Measurements from ENCODE around the gene FCAMR. TPM values are rescaled to one million over a fixed set of nuclear protein-coding genes. Genes with fewer than 3 reads are reported as not detected.

The FCAMR gene
- total and polyA plus RNA-seq, 2 donors (not counting 1 experiment from before 2014, with no cell fraction given), result not detected

GRCh38 chr1:206960676-206961386 is 9.4 kb downstream of the FCAMR start:
- TF ChIP-seq EZH2 (IDR thresholded peaks at IDR 0.05; ENCODE audit: low read length, missing control alignments) (no peak), CTCF (conservative IDR thresholded peaks at IDR 0.05 in 1 of 2, IDR thresholded peaks at IDR 0.05 in 1 of 2; ENCODE audit: low read depth in 1 of 2, low read length in 2 of 2) (no peak)
- no peaks in the 10 kb centered on the region for H3K36me3 ChIP-seq (ENCODE audit: control insufficient read depth, insufficient read depth, low read length)
- no peaks in the 10 kb centered on the region for H4K20me1 ChIP-seq (ENCODE audit: control insufficient read depth, extremely low read depth, insufficient read depth, low read length)
- H2AFZ ChIP-seq (ENCODE audit: low read length), result no peak overlapping the region
- H3K4me1 ChIP-seq (ENCODE audit: control insufficient read depth, extremely low read depth, insufficient read depth, low read length), result no peaks in the 10 kb centered on the region
- no peak overlapping the region for H3K9ac ChIP-seq (ENCODE audit: insufficient read depth, low read length)
- no peak for DNase-seq (ENCODE audit: low read depth in 2 of 2)
- no peaks in the 10 kb centered on the region for H3K27me3 ChIP-seq (ENCODE audit: control insufficient read depth, insufficient read depth, low read length)
- no peaks in the 10 kb centered on the region for H3K79me2 ChIP-seq (ENCODE audit: control insufficient read depth, insufficient read depth, low read length)
- no peak overlapping the region for H3K4me3 ChIP-seq (replicated peaks in 1 of 4; ENCODE audit: control extremely low read depth in 1 of 4, insufficient read depth in 1 of 4, low read depth in 3 of 4, low read length in 4 of 4)
- H3K4me2 ChIP-seq (ENCODE audit: extremely low read depth, insufficient read depth, low read length), result no peak overlapping the region
- H3K9me3 ChIP-seq (ENCODE audit: control insufficient read depth, insufficient read depth, low read depth, low read length), result no peaks in the 10 kb centered on the region
- no peak overlapping the region for H3K27ac ChIP-seq (ENCODE audit: insufficient read depth, low read length)

- TF ChIP-seq EZH2 (IDR thresholded peaks at IDR 0.05; ENCODE audit: low read length, missing control alignments), result no peak
- TF ChIP-seq CTCF (conservative IDR thresholded peaks at IDR 0.05 in 1 of 2, IDR thresholded peaks at IDR 0.05 in 1 of 2; ENCODE audit: low read depth in 1 of 2, low read length in 2 of 2), result no peak
- H3K4me1 ChIP-seq (ENCODE audit: control insufficient read depth, extremely low read depth, insufficient read depth, low read length), result no peaks in the 10 kb centered on the region
- H3K9me3 ChIP-seq (ENCODE audit: control insufficient read depth, insufficient read depth, low read depth, low read length), result no peaks in the 10 kb centered on the region
- H3K79me2 ChIP-seq (ENCODE audit: control insufficient read depth, insufficient read depth, low read length), result no peaks in the 10 kb centered on the region
- DNase-seq (ENCODE audit: low read depth in 2 of 2), result no peak
- no peak overlapping the region for H2AFZ ChIP-seq (ENCODE audit: low read length)
- peaks cover 2% of the 10 kb centered on the region for H3K27me3 ChIP-seq (ENCODE audit: control insufficient read depth, insufficient read depth, low read length)
- H3K36me3 ChIP-seq (ENCODE audit: control insufficient read depth, insufficient read depth, low read length), result no peaks in the 10 kb centered on the region
- H3K4me2 ChIP-seq (ENCODE audit: extremely low read depth, insufficient read depth, low read length), result no peak overlapping the region
- H3K4me3 ChIP-seq (replicated peaks in 1 of 4; ENCODE audit: control extremely low read depth in 1 of 4, insufficient read depth in 1 of 4, low read depth in 3 of 4, low read length in 4 of 4), result no peak overlapping the region
- no peaks in the 10 kb centered on the region for H4K20me1 ChIP-seq (ENCODE audit: control insufficient read depth, extremely low read depth, insufficient read depth, low read length)
- H3K9ac ChIP-seq (ENCODE audit: insufficient read depth, low read length), result no peak overlapping the region
- no peak overlapping the region for H3K27ac ChIP-seq (ENCODE audit: insufficient read depth, low read length)
Measured at GRCh38 chr1:206958144-206958543, 12.1 kb downstream of the FCAMR start.

DNA sequence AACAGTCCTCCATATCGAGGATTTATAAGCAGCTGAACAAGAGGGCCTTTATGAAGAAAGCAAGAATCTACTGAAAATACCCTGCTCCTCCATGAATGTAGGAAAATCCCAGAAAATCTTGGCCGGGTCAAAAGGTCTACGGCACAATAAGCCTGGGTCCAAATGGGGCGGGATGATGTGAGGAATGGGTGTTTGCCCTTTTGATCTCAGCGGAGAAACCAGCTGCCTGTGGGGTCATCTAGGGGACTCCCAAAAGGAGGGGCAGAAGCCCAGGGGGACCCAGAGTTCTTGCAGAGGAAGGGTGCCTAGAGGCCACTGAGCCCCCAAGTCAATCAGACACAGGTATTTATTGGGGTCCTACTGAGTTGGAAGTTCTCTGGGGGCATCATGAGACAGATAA is 12.6 kb downstream of the FCAMR start:
- Histone ChIP-seq H3K27ac (ENCODE audit: insufficient read depth, low read length) (no peak overlapping the region), H3K9me3 (ENCODE audit: control insufficient read depth, insufficient read depth, low read depth, low read length) (no peaks in the 10 kb centered on the region), H3K9ac (ENCODE audit: insufficient read depth, low read length) (no peak overlapping the region), H3K4me2 (ENCODE audit: extremely low read depth, insufficient read depth, low read length) (no peak overlapping the region), H3K4me1 (ENCODE audit: control insufficient read depth, extremely low read depth, insufficient read depth, low read length) (no peaks in the 10 kb centered on the region), H3K79me2 (ENCODE audit: control insufficient read depth, insufficient read depth, low read length) (no peaks in the 10 kb centered on the region), H3K4me3 (replicated peaks in 1 of 4; ENCODE audit: control extremely low read depth in 1 of 4, insufficient read depth in 1 of 4, low read depth in 3 of 4, low read length in 4 of 4) (no peak overlapping the region), H3K27me3 (ENCODE audit: control insufficient read depth, insufficient read depth, low read length) (peaks cover 2% of the 10 kb centered on the region), H2AFZ (ENCODE audit: low read length) (no peak overlapping the region), H3K36me3 (ENCODE audit: control insufficient read depth, insufficient read depth, low read length) (no peaks in the 10 kb centered on the region), H4K20me1 (ENCODE audit: control insufficient read depth, extremely low read depth, insufficient read depth, low read length) (no peaks in the 10 kb centered on the region)
- no peak for DNase-seq (ENCODE audit: low read depth in 2 of 2)
- TF ChIP-seq EZH2 (IDR thresholded peaks at IDR 0.05; ENCODE audit: low read length, missing control alignments) (no peak), CTCF (conservative IDR thresholded peaks at IDR 0.05 in 1 of 2, IDR thresholded peaks at IDR 0.05 in 1 of 2; ENCODE audit: low read depth in 1 of 2, low read length in 2 of 2) (no peak)
